HG02943 (cell line): ENCODE measurements around the gene SPOCD1.

ENCODE experiments used
- ATAC-seq: cut with Tn5 transposase; IDR thresholded peaks from one replicate; pipeline ENCODE4 v1.9.1; 2021; ENCODE audit warnings: mild to moderate bottlenecking, low read depth, moderate library complexity; ENCODE audit not compliant: unreplicated experiment

SPOCD1 gene

DNA sequence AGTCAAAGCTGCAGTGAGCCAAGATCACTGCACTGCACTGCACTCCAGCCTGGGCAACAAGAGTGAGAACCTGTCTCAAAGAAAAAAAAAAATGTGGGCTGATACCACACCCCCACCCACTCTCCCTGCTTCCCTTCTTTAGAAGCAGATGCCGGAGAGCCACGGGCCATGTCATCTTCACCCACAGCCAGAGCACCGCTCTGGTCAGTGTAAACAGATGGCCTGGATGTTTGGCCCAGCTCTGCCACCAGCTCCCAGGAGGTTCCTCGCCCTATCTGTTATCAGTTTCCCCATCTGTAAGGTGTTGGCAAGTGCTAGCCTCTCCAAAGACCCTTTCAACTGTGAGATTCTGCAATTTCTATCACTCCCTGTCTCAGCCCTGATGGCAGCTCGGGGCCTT, 39.8 kb downstream of the SPOCD1 start:
- ATAC-seq: no peak

DNA sequence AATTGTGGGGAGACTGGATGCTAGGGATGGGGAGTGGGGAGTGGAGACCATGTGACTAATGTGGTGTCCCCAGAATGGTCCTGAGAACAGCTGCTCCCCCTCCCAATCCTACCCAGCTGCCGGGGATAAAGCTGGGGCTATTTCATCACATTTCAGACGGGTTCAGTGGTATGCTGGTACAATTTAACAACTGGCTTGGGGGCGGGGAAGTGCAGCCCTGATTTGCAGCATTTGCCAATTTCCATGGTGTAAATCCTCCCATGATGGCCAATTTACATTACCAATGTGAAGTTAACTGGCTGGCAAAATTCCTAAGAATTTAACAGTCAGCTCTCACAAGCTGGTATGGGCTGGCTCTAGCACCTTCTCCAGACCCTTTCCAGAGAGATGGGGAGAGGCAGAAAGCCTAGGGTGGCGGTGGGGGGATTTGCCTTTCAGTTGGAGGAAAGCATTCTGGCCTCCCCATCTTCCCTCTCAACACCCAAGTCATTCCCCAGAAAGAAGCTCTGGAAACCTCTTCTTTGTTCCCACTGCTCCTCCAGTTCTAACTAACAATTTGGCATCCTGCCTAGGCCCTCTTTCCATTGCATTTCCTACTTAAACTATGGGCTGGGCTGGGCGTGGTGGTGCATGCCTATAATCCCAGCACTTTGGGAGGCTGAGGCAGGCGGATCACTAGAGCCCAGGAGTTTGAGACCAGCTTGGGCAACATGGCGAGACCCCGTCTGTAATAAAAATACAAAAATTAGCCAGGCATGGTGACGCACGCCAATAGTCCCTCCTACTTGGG, 40.4 kb downstream of the SPOCD1 start:
- ATAC-seq: no peak

DNA sequence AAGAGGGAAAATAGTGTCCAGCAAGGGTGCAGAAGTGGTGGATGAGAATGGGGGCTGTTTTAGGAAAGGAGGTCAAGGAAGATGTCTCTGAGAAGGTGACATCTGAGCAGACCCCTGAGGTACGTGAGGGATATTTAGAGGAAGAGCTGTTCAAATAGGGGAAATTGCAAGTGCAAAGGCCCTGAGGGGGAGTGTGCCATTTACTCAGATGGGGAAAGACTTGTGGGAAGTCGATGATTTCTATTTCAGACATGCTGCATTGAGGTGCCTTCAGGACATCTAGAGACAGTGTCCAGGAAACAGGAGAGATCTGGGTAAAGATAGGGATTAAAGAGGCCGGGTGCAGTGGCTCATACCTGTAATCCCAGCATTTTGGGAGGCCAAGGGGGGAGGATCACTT, 41.3 kb downstream of the SPOCD1 start:
- no peak for ATAC-seq

DNA sequence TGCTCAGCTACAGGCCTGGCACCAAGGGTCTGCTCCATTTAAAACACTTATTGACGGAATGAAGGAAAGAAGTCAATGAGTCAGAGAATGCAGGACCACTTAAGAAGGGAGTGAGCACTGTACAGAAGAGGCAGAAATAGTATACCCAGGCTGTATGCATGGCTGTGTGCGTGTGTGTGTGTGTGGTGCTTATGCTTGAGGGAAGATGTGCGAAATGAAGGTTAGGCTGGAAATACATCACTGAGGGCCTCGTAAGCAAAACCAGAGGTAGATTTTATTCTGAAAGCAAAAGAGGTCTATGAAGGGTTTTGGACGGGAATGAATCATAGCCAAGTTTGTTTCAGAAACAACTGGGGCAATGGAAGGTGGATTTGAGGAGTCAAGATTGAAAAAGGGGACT, 42.0 kb downstream of the SPOCD1 start:
- ATAC-seq: no peak

DNA sequence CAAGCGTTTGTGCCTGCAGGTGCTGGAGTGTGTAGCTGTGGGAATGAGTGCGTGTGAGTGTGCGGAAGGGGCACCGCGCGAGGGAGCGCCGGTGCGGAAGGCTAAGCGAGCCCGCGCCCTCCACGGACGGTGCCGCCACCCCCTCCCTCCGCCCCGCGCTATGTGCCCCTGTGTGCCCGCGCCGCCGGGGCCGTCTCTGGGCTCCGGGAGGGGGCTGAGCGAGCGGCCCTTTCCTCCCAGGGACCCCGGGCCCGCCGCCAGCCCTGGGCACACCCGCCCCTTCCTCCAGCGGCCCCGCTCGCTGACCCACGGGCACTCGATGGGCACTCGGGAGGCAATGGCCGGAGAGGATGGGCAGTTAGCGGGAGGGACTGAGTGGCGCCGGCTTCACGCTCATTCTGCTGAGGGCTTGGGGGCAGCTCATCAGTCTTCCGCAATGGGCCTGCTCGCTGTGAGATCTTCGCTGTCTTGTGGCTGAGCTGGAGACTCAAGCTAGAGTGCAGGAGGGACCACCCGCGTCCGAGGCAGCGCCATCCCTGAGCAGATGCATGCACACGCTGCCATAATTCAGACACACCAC, 43.1 kb downstream of the SPOCD1 start:
- ATAC-seq: no peak

DNA sequence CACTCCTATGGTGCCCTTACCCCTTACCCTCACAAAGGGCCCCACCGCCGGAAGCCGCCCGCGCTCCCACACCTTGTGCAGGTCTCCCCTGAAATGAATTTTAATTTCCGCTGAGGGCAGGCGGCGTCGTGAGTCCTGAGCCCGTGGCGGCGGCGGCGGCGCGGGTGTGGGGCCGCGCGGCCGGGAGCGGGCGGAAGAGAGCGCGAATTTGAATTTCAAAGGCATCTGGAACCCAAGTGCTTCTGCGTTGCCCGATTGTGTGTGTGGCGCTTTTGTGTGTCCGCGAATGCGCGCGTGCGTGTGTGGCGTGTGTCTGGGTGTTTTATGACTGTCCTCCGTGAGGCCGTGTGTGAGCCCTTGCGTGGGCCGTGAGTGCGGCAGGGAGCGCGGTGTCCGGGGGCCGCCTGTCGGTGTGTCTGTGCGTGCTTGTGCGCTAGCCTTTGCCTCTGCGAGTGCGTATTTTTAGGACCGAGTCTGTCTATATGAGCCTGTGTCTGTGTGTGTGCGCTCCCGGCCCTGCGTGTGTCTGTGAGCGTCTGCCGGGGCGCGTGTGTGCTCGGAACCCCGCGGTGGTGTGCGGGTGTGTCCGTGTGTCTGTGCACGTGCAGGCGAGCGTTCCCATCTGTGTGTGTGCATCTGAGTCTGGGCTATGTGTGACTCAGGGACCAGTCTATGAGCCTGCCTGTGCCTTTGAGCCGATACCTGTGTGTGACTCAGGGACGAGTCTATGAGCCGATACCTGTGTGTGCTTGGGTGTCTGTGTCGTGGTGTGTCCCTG, 43.7 kb downstream of the SPOCD1 start:
- no peak for ATAC-seq

DNA sequence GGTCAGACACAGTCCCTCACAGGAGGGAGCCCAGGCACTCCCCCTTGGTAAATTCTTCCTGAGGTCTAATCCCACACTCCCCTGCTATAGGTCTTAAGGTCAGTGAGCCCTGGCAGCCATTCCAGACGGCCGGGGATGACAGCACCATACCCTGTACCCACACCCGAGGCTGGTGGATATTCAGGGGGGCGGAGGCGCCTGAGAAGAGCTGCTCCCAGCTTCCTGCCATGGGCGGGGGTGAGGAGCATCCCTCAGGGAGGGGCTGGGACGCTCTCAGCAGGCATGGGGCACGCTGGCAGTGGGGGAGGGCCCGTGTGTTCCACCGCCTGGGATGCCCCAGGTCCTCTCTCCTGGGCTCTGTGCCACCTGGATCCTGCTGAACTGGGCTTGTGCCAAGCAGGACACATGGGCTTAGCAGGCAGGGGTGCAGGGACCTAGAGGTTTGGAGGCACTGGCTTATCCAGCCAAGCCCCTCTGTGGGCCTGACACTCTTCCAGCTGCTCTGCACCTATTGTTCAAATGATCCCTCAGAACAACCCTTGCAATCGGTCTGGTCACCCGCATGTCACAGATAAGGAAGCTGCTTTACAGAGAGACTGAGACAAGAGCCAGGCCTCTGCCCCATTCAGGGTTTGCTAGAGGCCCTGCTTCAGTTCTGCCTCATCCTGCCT, 46.0 kb downstream of the SPOCD1 start:
- no peak for ATAC-seq

DNA sequence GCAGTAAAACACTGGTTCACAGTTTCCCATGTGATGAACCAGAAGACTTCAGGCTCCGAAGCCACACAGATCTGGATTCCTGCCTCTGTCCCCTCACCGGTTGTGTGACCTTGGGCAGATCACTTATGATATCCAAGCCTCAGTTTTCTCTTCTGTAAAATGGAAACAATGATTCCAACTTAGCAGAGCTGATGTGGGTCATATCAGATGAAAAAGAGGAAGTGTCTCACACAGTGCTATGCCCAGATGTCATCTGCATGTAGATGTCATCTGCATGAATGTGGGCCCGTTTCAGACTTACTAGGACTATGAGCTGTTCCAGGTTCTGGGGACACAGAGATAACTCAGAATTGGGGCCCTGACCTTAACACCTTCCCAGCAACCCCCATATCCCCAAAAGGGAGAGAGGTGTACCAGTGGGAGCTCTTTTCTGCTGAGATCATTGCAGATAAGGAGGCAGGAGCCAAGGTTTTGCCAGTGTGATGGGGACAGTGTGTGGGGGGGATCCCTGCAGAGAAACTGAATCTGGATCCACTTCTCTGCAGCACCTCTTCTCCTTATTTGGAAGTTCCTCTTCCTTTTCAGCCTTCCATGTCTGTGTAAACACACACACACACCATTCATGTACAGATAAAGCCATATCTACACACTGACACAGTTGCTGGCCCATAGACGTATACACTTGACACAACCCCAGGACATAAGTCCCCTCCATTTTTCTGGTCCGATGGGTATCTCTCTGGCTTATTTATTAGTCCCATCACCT, 46.7 kb downstream of the SPOCD1 start:
- no peak for ATAC-seq

DNA sequence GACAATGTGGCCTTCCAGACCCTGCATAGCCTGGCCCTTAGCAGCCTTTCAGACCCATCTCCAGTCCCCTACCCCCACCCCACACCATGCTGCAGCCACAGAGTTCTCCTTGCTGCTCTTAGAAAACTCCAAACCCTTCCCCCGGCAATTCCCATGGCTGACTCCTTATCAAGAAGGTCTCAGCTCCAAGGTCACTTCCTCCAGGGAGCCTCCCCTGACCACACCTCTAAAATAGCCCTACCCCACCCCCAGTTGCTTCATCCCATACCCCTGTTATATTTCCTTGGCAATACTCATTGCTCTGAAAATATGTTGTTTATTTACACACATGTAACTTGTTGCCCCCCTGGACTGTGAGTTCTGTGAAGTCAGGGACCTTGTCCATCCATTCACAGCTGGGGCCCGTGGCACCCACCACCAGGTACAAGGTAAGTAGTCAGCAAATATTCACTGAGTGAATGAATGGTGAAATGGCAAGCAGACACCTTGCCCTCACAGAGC, 47.4 kb downstream of the SPOCD1 start:
- ATAC-seq: no peak

DNA sequence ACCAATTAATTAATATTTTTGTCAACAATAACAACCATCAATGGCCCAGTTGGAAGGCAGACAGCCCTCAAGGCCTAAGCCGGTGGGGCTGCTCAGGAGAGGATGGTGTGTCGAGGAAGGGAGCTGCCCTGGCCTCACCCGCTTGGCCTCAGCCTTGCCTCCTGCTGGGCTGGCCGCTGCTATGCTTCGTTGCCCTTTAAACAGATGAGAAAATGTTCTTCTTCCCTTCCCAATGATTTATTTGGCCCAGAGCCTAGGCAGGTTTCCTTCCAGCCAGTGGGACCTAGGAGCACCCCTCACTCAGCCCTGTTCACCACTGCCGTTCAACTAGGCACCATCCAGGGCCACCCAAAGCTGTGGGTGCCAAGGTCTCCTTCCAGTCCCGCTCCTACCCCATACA, 48.6 kb downstream of the SPOCD1 start:
- ATAC-seq: no peak

DNA sequence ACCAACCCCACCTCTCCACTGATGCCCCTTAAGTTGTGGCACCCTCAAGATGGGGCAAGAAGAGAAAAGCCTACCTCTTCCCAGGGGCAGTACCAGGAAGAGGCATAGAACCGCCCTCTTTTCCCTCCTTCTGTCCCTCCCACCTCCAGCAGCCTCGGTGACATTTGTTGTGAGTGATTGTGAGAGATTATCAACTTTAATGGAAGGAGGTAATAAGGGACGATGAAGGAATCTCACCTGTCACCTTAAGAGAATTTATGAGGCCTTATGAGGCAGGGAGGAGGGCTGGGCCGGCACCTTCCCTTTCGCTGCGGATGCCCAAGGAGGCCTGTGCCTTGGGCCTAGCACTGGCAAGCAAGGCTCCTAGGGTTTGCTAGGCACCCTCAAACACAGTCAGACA, 50.3 kb downstream of the SPOCD1 start:
- ATAC-seq: no peak

DNA sequence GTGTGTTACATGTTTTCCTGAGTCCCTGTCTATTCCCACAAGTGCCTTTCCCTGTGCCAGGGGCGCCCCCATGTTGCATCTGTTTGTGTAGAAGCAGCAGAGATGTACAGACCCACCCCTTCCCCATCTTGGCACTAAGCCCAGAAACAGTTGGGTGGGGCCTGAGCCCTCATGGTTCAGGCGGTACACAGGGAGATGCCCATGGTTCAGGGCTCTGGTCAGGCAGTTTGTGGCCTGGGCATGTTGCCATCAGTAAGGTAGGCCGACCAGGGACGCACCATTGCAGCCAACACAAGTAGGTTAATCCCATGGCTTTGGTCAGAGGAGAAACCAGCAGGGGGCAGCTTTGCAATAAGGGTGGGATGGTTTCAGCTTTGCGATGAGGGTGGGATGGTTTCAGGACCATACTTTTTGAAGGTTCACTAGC, 50.8 kb downstream of the SPOCD1 start:
- ATAC-seq: no peak

DNA sequence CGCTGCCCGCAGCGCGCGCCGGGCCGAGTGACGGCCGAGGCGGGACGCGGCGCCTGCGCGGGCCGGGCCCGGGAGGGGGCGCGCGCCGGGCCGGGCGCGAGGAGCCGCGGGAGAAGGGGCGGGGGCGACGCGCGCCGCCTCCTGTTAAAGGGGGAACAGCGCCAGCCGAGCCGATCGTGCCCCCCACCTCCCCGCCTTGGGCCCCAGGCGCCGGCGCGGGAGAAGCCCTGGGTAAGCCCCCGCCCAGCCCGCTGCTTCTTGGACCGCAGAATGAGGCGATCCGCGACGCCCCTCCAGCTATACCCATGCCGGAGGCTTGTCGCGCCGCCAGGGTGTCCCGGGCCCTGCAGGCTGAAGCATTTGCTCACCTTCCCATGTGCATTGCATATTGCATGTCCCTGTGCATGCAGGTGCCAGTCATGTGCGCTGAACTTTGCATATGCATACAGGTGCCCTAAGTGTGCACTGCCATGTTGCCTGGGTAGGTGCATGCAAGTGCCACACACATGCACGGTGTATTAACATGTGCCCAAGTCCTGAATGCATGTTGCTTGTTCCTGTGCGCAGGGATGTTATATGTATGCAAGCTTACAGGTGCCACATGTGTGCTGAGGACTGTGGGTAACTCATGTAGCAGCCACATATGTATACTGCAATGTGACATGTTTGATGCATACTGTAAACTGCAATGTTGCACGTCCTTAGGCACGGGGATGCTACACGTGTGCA, 51.3 kb downstream of the SPOCD1 start, which contains the start of gene ADGRB2:
TSS of gene ADGRB2 (minus strand) at position 29 of the 729 bp plus-strand sequence. CDS start 7,119 bp downstream, outside the sequence.
- no peak for ATAC-seq

DNA sequence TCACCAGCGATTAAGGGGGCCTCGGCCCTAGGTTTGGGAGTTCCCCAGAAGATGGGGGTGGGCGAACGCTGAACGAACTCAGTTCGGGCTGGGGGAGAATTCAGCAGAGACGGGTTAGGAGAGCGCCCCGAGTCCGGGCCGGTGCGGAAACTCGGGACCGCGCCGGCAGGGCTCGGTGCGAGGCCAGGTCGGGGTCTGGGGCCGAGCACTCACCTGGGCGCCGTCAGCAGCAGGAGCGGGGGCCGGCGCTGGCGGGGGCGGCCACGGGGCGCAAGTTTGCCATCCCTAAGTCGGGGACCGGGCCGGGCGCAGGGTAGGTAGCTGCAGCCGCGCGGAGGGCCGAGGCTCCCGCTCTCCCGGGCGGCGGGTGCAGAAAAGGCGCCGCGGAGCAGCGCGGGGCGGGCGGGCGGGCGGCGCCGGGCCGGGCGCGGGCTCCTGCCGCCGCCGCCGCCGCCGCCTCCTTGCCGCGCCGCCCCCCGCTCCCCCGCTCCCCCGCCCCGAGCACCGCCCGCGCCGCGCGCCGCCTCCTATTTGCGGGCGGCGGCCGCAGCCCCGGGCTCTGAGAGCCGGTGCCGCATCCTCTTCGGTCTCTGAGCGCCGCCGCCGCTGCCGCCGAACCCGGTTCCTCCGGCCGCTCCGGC, 52.0 kb downstream of the SPOCD1 start:
- no peak for ATAC-seq

DNA sequence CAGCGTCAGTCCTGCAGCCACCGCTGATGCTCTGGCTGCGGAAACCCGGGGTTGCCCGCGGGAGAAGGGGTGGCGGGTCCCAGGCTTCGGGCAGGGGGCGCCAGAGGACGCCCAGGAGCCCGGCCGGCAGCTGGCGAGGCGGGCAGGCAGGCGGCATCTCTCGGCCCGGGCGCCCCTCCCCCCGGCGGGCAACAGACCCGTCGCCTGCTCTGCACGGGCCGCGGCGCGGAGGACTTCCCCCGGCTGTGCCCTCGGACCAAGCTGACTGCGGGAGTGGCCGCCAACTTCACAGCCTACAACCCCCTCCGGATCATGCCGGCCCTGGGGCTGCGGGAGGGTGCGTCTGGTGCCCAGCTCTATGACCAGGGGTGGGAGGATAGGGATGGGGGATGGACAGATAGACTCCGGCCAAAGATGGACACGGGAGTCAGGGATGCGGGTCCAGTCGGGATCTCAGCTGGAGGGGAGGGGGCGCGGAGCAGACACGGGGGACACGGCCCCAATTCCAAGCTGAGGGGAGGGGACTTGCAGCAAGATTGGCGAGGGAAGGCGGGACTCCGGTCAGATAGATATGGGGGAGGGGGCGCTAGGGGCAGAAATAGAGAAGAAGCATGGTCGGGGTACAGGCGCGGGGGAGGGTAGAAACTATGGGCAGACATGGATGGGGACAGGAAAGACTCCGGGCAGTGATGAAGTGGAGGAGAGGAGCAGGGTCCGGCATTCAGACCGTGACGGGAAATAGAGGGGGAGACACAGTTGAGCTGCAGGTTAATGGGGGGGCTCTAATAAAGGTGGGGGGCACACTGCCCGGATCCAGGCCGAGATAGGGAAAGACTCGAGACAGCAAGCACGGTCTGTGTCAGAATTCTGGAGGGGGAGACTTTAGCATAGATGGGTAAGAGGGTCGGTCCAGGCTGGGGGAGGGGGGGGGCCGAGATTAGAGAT, 52.8 kb downstream of the SPOCD1 start:
- no peak for ATAC-seq

DNA sequence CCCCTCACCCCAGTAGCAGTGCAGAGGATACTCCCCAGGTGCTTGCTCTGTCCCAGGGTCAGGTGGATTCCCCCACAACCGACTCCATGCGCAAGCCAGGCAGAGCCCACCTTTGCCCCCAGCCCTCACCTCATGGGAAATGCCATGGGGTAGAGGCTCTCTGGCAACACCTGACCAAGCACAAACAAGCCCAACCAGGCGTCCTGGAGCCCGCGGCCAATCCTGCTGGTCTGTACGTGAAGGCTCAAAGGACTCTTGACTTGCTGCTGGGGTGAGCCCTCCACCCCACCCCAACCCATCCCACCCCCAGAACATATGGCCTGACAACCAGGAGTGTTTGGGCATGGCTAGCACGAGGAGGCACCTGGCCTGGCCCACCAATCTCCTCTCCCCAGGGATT, 53.5 kb downstream of the SPOCD1 start:
- no peak for ATAC-seq

DNA sequence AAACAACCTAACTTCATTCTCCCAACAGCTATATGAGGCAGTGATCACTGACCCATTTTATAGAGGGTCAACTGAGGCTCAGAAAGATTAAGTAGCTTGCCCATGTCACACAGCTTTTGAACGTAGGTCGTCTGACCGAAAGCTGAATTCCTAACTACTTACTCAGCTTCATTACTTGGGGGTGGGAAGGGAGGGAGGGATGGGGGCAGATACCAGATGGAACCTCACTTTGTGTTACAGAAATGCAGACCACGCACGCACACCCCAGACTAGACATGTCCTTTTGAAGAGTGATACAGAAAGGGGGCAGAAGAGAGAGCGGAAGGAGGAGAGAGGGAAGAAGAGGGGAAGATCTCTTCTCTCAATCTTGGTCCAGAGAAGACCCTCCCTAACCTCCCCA, 53.9 kb downstream of the SPOCD1 start:
- no peak for ATAC-seq
